GF-D8 (cell line): ENCODE results near the gene PBX1.

Experiments
- DNase-seq: peaks from one replicate; lab custom pipeline; 2025; lab: John Stamatoyannopoulos, UW

PBX1 gene

GRCh38 chr1:164868990-164869389 lies 310.0 kb downstream of the PBX1 start:
- no peak for DNase-seq

DNA sequence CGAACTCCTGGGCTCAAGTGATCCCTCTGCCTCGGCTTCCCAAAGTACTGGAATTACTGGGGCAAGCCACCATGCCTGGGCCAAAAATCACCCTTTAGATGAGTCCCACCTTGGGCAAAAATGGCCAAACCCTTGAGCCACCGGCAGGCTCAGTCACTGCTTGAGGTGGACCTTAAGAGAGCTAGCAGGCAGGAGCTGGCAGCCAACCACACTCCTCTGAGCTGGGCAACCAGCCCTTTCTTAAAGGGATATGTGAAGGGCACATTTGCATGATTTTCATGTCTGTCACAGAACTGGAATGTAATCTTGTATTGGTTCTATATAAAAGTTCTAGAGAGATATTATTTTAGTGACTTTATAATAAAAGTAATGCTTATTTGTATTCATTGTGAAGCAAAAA lies 316.5 kb downstream of the PBX1 start:
- no peak for DNase-seq

DNA sequence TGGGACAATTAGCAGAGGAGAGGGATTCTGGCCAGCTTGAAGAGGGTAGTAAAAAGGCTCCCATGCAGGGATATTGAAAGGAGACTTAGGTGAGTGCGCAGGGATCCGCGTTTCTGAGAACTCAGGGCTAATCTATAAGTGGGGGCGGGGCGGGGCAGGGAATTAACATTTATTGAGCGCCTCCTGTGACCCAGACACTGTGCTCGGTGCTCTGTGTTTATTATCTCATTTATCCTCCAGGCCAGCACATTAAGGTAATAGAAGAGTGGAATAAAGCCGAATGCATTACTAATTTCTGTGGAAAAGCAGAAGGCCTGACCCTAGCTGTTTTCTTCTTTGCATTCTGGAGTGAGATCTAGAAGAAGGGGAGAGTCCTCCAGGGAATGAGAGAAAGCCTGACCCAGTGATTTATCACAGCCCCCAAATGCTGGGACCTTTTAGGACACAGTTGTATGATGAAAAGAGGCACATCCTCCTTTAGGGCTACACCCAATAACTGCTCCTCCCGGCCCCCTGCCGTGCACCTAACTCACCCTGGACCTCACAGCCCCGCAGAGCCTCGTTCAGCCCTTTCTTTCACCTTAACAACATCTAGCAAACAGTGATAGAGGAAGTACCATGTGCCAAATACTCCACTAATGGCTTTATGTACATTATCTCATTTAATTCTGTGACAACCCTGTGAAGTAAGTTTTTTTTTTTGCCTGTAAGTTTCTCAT lies 317.6 kb downstream of the PBX1 start:
- no peak for DNase-seq

DNA sequence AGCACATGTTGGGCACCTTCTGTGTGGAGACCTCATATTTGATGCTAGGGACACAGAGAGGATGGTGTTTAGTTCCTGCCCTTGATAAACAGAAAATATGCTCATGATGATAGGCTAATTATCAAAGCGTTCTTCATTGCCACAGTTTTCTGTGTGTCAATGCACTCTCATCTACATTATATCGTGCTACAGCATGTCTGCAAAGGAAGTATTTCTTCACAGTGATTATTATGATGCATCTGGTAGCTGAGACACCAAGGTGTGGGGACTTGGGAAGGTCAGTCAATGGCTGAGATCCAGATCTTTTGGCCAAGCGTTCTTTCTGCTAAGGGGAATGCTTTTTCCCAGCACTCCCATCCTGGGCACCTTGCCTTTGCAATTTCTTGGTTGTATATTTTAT lies 321.2 kb downstream of the PBX1 start:
- DNase-seq, result no peak

- DNase-seq, result no peak
Observed at GRCh38 chr1:164880644-164881043, 321.7 kb downstream of the PBX1 start.

GRCh38 chr1:164885311-164885710 lies 326.3 kb downstream of the PBX1 start:
- no peak for DNase-seq

- DNase-seq, result no peak
Observed at GRCh38 chr1:164886101-164886500, 327.1 kb downstream of the PBX1 start.

- no peak for DNase-seq
Observed at GRCh38 chr1:164891615-164892014, 332.6 kb downstream of the PBX1 start.

- no peak for DNase-seq
Observed at GRCh38 chr1:164895026-164895912, 336.3 kb downstream of the PBX1 start.

DNA sequence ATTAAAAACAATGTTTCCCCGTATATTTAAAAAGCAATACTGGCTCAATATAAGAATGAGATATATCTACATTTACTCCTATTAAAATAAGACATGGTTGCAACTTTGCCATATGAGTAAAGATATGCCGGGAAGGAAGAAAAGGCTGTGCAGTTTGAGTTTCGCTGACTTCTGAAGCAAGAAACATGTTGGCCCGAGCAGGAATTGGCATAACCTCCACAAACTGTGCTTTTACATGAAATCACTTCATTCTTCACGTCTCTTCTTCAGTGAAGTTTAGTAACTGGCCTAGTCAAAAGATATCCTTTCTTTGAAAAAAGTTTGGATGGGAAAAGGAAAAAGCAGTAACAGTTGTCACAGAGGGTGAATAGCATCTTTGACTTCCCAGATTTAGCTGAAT lies 342.0 kb downstream of the PBX1 start:
- no peak for DNase-seq
